Umbilical cord (tissue), 2 donors: ENCODE measurements around the gene NFIB. TPM values are rescaled to one million over a fixed set of nuclear protein-coding genes. Genes with fewer than 3 reads are reported as not detected.

Source experiments
- DNase-seq: peaks from one replicate; pipeline ENCODE4 v3.0.0-alpha.2; 2015; ENCODE audit warnings: low spot score
- total RNA-seq: library from RNA; depleted of rRNA; stranded (reverse); fragments of >200 nt; gene quantifications from one replicate; pipeline ENCODE4 v1.2.3, GENCODE V29; 2014; ENCODE audit warnings: low replicate concordance; ENCODE audit not compliant: insufficient read depth

The NFIB gene
- total RNA-seq, 1 donor from 2014 or later, result 33.0 TPM

- no peak for DNase-seq
Observed at GRCh38 chr9:14190240-14190639, 123.7 kb downstream of the NFIB start.

- DNase-seq, result no peak
Observed at GRCh38 chr9:14189578-14189977, 124.4 kb downstream of the NFIB start.

GRCh38 chr9:14189146-14189545 is 124.8 kb downstream of the NFIB start:
- DNase-seq, result no peak

- DNase-seq, result no peak
Observed at GRCh38 chr9:14188538-14188937, 125.4 kb downstream of the NFIB start.

GRCh38 chr9:14188011-14188410 is 125.9 kb downstream of the NFIB start:
- no peak for DNase-seq

- no peak for DNase-seq
Observed at GRCh38 chr9:14186096-14186495, 127.8 kb downstream of the NFIB start.

- no peak for DNase-seq
Observed at GRCh38 chr9:14185016-14185415, 128.9 kb downstream of the NFIB start.

GRCh38 chr9:14183001-14183400 is 130.9 kb downstream of the NFIB start:
- DNase-seq, result no peak

- no peak for DNase-seq
Observed at GRCh38 chr9:14180960-14181537, 132.9 kb downstream of the NFIB start.

- peak; percentile 38 for DNase-seq
Observed at GRCh38 chr9:14180093-14180959, 133.6 kb downstream of the NFIB start.

- no peak for DNase-seq
Observed at GRCh38 chr9:14179449-14179848, 134.5 kb downstream of the NFIB start.

- DNase-seq, result no peak
Observed at GRCh38 chr9:14175778-14176177, 138.2 kb downstream of the NFIB start.

- no peak for DNase-seq
Observed at GRCh38 chr9:14173713-14174112, 140.2 kb downstream of the NFIB start.

GRCh38 chr9:14170973-14171596 is 142.9 kb downstream of the NFIB start:
- peak; percentile 21 for DNase-seq

- DNase-seq, result no peak
Observed at GRCh38 chr9:14170392-14170931, 143.5 kb downstream of the NFIB start.

GRCh38 chr9:14168381-14168780 is 145.6 kb downstream of the NFIB start:
- no peak for DNase-seq

GRCh38 chr9:14165376-14166035 is 148.4 kb downstream of the NFIB start:
- DNase-seq, result no peak

GRCh38 chr9:14164908-14165307 is 149.0 kb downstream of the NFIB start:
- DNase-seq, result no peak

GRCh38 chr9:14159440-14160216 is 154.3 kb downstream of the NFIB start:
- peak; percentile 66 for DNase-seq

- DNase-seq, result no peak
Observed at GRCh38 chr9:14158916-14159315, 155.0 kb downstream of the NFIB start.
